H1 (cell line): Measurements from ENCODE around the gene GREB1L. TPM values are rescaled to one million over a fixed set of nuclear protein-coding genes. Genes with fewer than 3 reads are reported as not detected.

Experiments used
- EZH2 ChIP-seq: fragments of 200-600 bp; sonication (generic); IDR thresholded peaks from 2 replicates; pipeline ENCODE4 v1.7.1; 2012; ENCODE audit warnings: low read depth, mild to moderate bottlenecking, moderate library complexity, low read length, inconsistent platforms; ENCODE audit not compliant: severe bottlenecking
- KDM4A ChIP-seq: IDR thresholded peaks from one replicate; pipeline ENCODE4 v1.7.1; 2012; ENCODE audit warnings: low read depth, mild to moderate bottlenecking, moderate library complexity, low read length, inconsistent platforms; ENCODE audit not compliant: severe bottlenecking
- SP4 ChIP-seq: IDR thresholded peaks from 2 replicates; pipeline ENCODE4 v1.6.1; 2012; ENCODE audit warnings: low read length, inconsistent platforms
- polyA plus RNA-seq, 7 experiments: library from polyadenylated mRNA; depleted of rRNA in 3 of 7; stranded (reverse) in 5 of 7; unstranded in 2 of 7; fragments of >200 nt in 5 of 7; fragments of 200-250 nt in 2 of 7; gene quantifications; 1 replicate in 5 of 7; 2 replicates in 1 of 7; 4 replicates in 1 of 7; pipeline versions ENCODE4 v1.2.1 to v1.2.3, GENCODE V29; 2011 to 2013; ENCODE audit warnings: missing spikeins in 2 of 7, mixed read lengths in 2 of 7
- total RNA-seq: library from RNA; stranded (reverse); fragmentation: NEBNext Ultra II Directional; extraction: Animal tissue kit (Norgen Biotek cat#: 25700); gene quantifications from 2 replicates; pipeline ENCODE4 v1.2.1, GENCODE V29; 2021

GREB1L gene
- total and polyA plus RNA-seq, 2 of the 8 experiments (the other 6 are each of a cell fraction or from before 2014, with no cell fraction given) = 0.34 to 1.6 TPM

DNA sequence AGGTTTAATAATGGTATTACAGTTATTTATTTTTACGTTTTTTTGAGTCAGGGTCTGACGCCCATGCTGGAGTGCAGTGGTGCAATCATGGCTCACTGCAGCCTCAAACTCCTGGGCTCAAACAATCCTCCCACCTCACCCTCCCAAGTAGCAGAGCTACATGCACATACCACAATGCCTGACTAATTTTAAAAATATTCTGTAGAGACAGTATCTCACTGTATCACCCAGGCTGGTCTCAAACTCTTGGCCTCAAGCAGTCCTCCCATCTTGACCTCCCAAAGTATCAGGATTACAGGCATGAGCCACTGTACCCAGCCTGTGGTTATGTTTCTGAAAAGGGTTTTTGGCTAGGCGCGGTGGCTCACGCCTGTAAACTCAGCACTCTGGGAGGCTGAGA lies 237.7 kb downstream of the GREB1L start (continued):
- no peak for TF ChIP-seq EZH2
- TF ChIP-seq KDM4A = no peak
- no peak for TF ChIP-seq SP4
